ENCODE measurements around the gene GLIS2.
A peak's percentile ranks its signal among the peaks of the same experiment; 100 is the strongest.

The GLIS2 gene

GRCh38 chr16:4298761-4299522 lies 16.9 kb upstream of the GLIS2 start:
- no peak for DNase-seq

GRCh38 chr16:4301177-4301576 lies 14.7 kb upstream of the GLIS2 start:
- DNase-seq, result no peak

- DNase-seq, result no peak
Measured at GRCh38 chr16:4301968-4302367, 13.9 kb upstream of the GLIS2 start.

- DNase-seq, result no peak
Measured at GRCh38 chr16:4303973-4304372, 11.9 kb upstream of the GLIS2 start.

GRCh38 chr16:4306470-4307214 lies 9.2 kb upstream of the GLIS2 start:
- DNase-seq, result peak; percentile 43

GRCh38 chr16:4307215-4308037 lies 8.4 kb upstream of the GLIS2 start:
- DNase-seq, result peak; percentile 97

GRCh38 chr16:4309102-4309832 lies 6.6 kb upstream of the GLIS2 start:
- no peak for DNase-seq

- peak; percentile 64 for DNase-seq
Measured at GRCh38 chr16:4309833-4310266, 6.0 kb upstream of the GLIS2 start.

GRCh38 chr16:4313563-4314531 lies 2.0 kb upstream of the GLIS2 start:
- no peak for DNase-seq

- DNase-seq, result peak; percentile 19
Measured at GRCh38 chr16:4314532-4315185, 1.2 kb upstream of the GLIS2 start.

- DNase-seq, result no peak
Measured at GRCh38 chr16:4316108-4316863, 419 bp downstream of the GLIS2 start.

GRCh38 chr16:4316864-4317531 lies 1.1 kb downstream of the GLIS2 start:
- no peak for DNase-seq

GRCh38 chr16:4317532-4318450 lies 1.9 kb downstream of the GLIS2 start:
- no peak for DNase-seq

- DNase-seq, result no peak
Measured at GRCh38 chr16:4318451-4318910, 2.6 kb downstream of the GLIS2 start.

GRCh38 chr16:4318967-4319366 lies 3.1 kb downstream of the GLIS2 start:
- DNase-seq, result no peak

GRCh38 chr16:4319454-4320421 lies 3.9 kb downstream of the GLIS2 start:
- peak; percentile 74 for DNase-seq

- no peak for DNase-seq
Measured at GRCh38 chr16:4320571-4321137, 4.8 kb downstream of the GLIS2 start.

Measured in activated naive CD4-positive, alpha-beta T cell treated with Interleukin-2 at 50 U/mL for 16 hours (primary cell).